Activated CD4-positive, alpha-beta T cell treated with anti-CD3 and anti-CD28 coated beads for 36 hours (primary cell): Measurements from ENCODE around the gene SLC5A3. TPM values are rescaled to one million over a fixed set of nuclear protein-coding genes. Genes with fewer than 3 reads are reported as not detected.

Experiments
- ATAC-seq: fragments of 200-7000 bp; cut with Tn5 transposase; one replicate; pipeline ENCODE4 v1.10.0; 2021; ENCODE audit warnings: mild to moderate bottlenecking, moderate library complexity
- CTCF ChIA-PET: fragments of 350-600 bp; sonication (Branson Sonifier 250); formaldehyde crosslinking; loops from one replicate; lab custom pipeline; 2021; ENCODE audit warnings: antibody characterized with exemption; lab: Charles Lee
- POLR2A ChIA-PET: fragments of 350-600 bp; sonication (Branson Sonifier 250); formaldehyde crosslinking; loops from one replicate; lab custom pipeline; 2021; ENCODE audit warnings: antibody characterized with exemption, inconsistent platforms; lab: Charles Lee
- DNase-seq: peaks from one replicate; pipeline ENCODE4 v3.0.0-alpha.2; 2020
- H3K27ac Mint-ChIP-seq: one replicate; pipeline ENCODE4 v1.8.0; 2021; ENCODE audit warnings: mixed read lengths
- H3K27me3 Mint-ChIP-seq: one replicate; pipeline ENCODE4 v1.8.0; 2021; ENCODE audit warnings: mixed read lengths
- H3K36me3 Mint-ChIP-seq: one replicate; pipeline ENCODE4 v1.8.0; 2021; ENCODE audit warnings: low read depth, mixed read lengths
- H3K4me1 Mint-ChIP-seq: one replicate; pipeline ENCODE4 v1.8.0; 2021; ENCODE audit warnings: mixed read lengths
- H3K4me3 Mint-ChIP-seq: one replicate; pipeline ENCODE4 v1.8.0; 2021; ENCODE audit warnings: mild to moderate bottlenecking, moderate library complexity, mixed read lengths
- H3K9me3 Mint-ChIP-seq: one replicate; pipeline ENCODE4 v1.8.0; 2021; ENCODE audit warnings: low read depth, mixed read lengths
- intact Hi-C, 2 experiments: fragments of 100-400 bp; cut with DNase I in 1 of 2; cut with micrococcal nuclease in 1 of 2; formaldehyde crosslinking; loops; one replicate each; pipeline versions ENCODE4 v1.14.2 to v1.15.1; 2022 to 2024; cut with DNase I, micrococcal nuclease
- total RNA-seq, 2 experiments: library from RNA; stranded (reverse); gene quantifications; one replicate each; pipeline ENCODE4 v1.2.3, GENCODE V29; 2021

The SLC5A3 gene
- total RNA-seq, 2 experiments from 2014 or later: 18.2 to 22.9 TPM

- Mint-ChIP-seq H3K27me3 (no peaks in the 10 kb centered on the region), H3K9me3 (no peaks in the 10 kb centered on the region), H3K4me3 (no peak overlapping the region), H3K27ac (no peak overlapping the region), H3K4me1 (peaks cover 68% of the 10 kb centered on the region), H3K36me3 (peaks cover 67% of the 10 kb centered on the region)
- intact Hi-C loops: loop anchor here in 1 of 2 experiments (5.0 kb wide), 1 partner anchor 48 kb away; no protein-coding TSS in a partner anchor
- POLR2A ChIA-PET: no interaction called here
- no peak for ATAC-seq
- CTCF ChIA-PET: interaction anchor here (0.7 to 1.7 kb wide), 2 partner anchors 10 to 35 kb away, joined by 3 to 8 read pairs; no protein-coding TSS in a partner anchor
- DNase-seq: no peak
Measured at GRCh38 chr21:34094949-34095348, 21.6 kb downstream of the SLC5A3 start.

GRCh38 chr21:34097442-34097841 lies 24.1 kb downstream of the SLC5A3 start:
- ATAC-seq (no peak), DNase-seq (no peak)
- Mint-ChIP-seq H3K4me1 (peaks cover 73% of the 10 kb centered on the region), H3K27ac (no peak overlapping the region), H3K27me3 (no peaks in the 10 kb centered on the region), H3K4me3 (no peak overlapping the region), H3K9me3 (no peaks in the 10 kb centered on the region), H3K36me3 (peaks cover 78% of the 10 kb centered on the region)
- intact Hi-C loops: no loop called here
- ChIA-PET CTCF (no interaction called here), POLR2A (no interaction called here)

- Mint-ChIP-seq H3K36me3 (peaks cover 82% of the 10 kb centered on the region), H3K27ac (no peak overlapping the region), H3K4me1 (peaks cover 84% of the 10 kb centered on the region), H3K9me3 (peaks cover 1% of the 10 kb centered on the region), H3K4me3 (no peak overlapping the region), H3K27me3 (no peaks in the 10 kb centered on the region)
- ATAC-seq (no peak), DNase-seq (no peak)
- ChIA-PET CTCF (interaction anchor here (0.5 to 3.1 kb wide), 8 partner anchors 9 to 247 kb away, joined by 3 to 22 read pairs (median 3); no protein-coding TSS in a partner anchor), POLR2A (no interaction called here)
- intact Hi-C loops: no loop called here
Measured at GRCh38 chr21:34100337-34100736, 27.0 kb downstream of the SLC5A3 start.

- intact Hi-C loops: no loop called here
- peaks cover 89% of the 10 kb centered on the region for H3K4me1 Mint-ChIP-seq
- no peak overlapping the region for H3K27ac Mint-ChIP-seq
- no peak overlapping the region for H3K4me3 Mint-ChIP-seq
- ChIA-PET CTCF (interaction anchor here (0.6 to 3.1 kb wide), 8 partner anchors 9 to 247 kb away, joined by 3 to 22 read pairs (median 3); no protein-coding TSS in a partner anchor), POLR2A (interaction anchor here (1.0 to 1.3 kb wide), 2 partner anchors 10 to 22 kb away, joined by 3 to 9 read pairs; no protein-coding TSS in a partner anchor)
- peaks cover 1% of the 10 kb centered on the region for H3K9me3 Mint-ChIP-seq
- peaks cover 78% of the 10 kb centered on the region for H3K36me3 Mint-ChIP-seq
- ATAC-seq (peak; percentile 52), DNase-seq (no peak)
- no peaks in the 10 kb centered on the region for H3K27me3 Mint-ChIP-seq
Measured at GRCh38 chr21:34100790-34101189, 27.4 kb downstream of the SLC5A3 start.

GRCh38 chr21:34105947-34106541 lies 32.7 kb downstream of the SLC5A3 start:
- Mint-ChIP-seq H3K4me1 (peaks cover 93% of the 10 kb centered on the region), H3K36me3 (peaks cover 67% of the 10 kb centered on the region), H3K27ac (peak overlapping the region; percentile 51), H3K9me3 (peaks cover 1% of the 10 kb centered on the region), H3K4me3 (no peak overlapping the region), H3K27me3 (no peaks in the 10 kb centered on the region)
- ChIA-PET POLR2A (no interaction called here), CTCF (interaction anchor here (1.1 kb wide), 1 partner anchor 23 kb away, joined by 3 read pairs; no protein-coding TSS in a partner anchor)
- ATAC-seq: peak; percentile 68
- intact Hi-C loops: no loop called here
- no peak for DNase-seq

- ChIA-PET POLR2A (interaction anchor here (0.5 kb wide), 1 partner anchor 1067 kb away, joined by 4 read pairs; no protein-coding TSS in a partner anchor), CTCF (interaction anchor here (0.6 to 3.0 kb wide), 5 partner anchors 16 to 240 kb away, joined by 3 to 16 read pairs (median 3); no protein-coding TSS in a partner anchor)
- Mint-ChIP-seq H3K4me1 (peaks cover 94% of the 10 kb centered on the region), H3K4me3 (no peak overlapping the region), H3K27me3 (no peaks in the 10 kb centered on the region), H3K36me3 (peaks cover 66% of the 10 kb centered on the region), H3K9me3 (peaks cover 1% of the 10 kb centered on the region), H3K27ac (peak overlapping the region; percentile 25)
- ATAC-seq (no peak), DNase-seq (no peak)
- intact Hi-C loops: no loop called here
Measured at GRCh38 chr21:34107606-34108005, 34.2 kb downstream of the SLC5A3 start.

GRCh38 chr21:34109075-34109474 lies 35.7 kb downstream of the SLC5A3 start:
- H3K4me3 Mint-ChIP-seq: no peak overlapping the region
- no peaks in the 10 kb centered on the region for H3K27me3 Mint-ChIP-seq
- intact Hi-C loops: no loop called here
- peaks cover 60% of the 10 kb centered on the region for H3K36me3 Mint-ChIP-seq
- H3K9me3 Mint-ChIP-seq: peaks cover 1% of the 10 kb centered on the region
- no peak for DNase-seq
- no peak for ATAC-seq
- CTCF ChIA-PET: interaction anchor here (0.7 to 3.0 kb wide), 5 partner anchors 12 to 185 kb away, joined by 3 to 16 read pairs (median 4); no protein-coding TSS in a partner anchor
- H3K27ac Mint-ChIP-seq: no peak overlapping the region
- POLR2A ChIA-PET: no interaction called here
- H3K4me1 Mint-ChIP-seq: peaks cover 93% of the 10 kb centered on the region

GRCh38 chr21:34110594-34111202 lies 37.3 kb downstream of the SLC5A3 start:
- H3K27ac Mint-ChIP-seq: no peak overlapping the region
- H3K4me1 Mint-ChIP-seq: peaks cover 84% of the 10 kb centered on the region
- DNase-seq (no peak), ATAC-seq (no peak)
- H3K27me3 Mint-ChIP-seq: no peaks in the 10 kb centered on the region
- peaks cover 62% of the 10 kb centered on the region for H3K36me3 Mint-ChIP-seq
- intact Hi-C loops: no loop called here
- H3K9me3 Mint-ChIP-seq: no peaks in the 10 kb centered on the region
- ChIA-PET CTCF (interaction anchor here (0.7 to 1.4 kb wide), 3 partner anchors 10 to 320 kb away, joined by 3 to 4 read pairs (median 3); no protein-coding TSS in a partner anchor), POLR2A (interaction anchor here (1.0 kb wide), 1 partner anchor 9 kb away, joined by 3 read pairs; no protein-coding TSS in a partner anchor)
- no peak overlapping the region for H3K4me3 Mint-ChIP-seq

GRCh38 chr21:34112316-34113033 lies 39.1 kb downstream of the SLC5A3 start:
- ATAC-seq (peak; percentile 43), DNase-seq (peak; percentile 43)
- POLR2A ChIA-PET: no interaction called here
- Mint-ChIP-seq H3K36me3 (peaks cover 59% of the 10 kb centered on the region), H3K9me3 (no peaks in the 10 kb centered on the region), H3K27ac (peak overlapping the region; percentile 5), H3K4me1 (peaks cover 66% of the 10 kb centered on the region), H3K27me3 (no peaks in the 10 kb centered on the region), H3K4me3 (no peak overlapping the region)
- CTCF ChIA-PET: interaction anchor here (0.6 to 1.2 kb wide), 3 partner anchors 12 to 187 kb away, joined by 3 read pairs; no protein-coding TSS in a partner anchor
- intact Hi-C loops: no loop called here

- peaks cover 53% of the 10 kb centered on the region for H3K36me3 Mint-ChIP-seq
- CTCF ChIA-PET: interaction anchor here (1.0 to 1.4 kb wide), 5 partner anchors 10 to 190 kb away, joined by 3 to 5 read pairs (median 4); no protein-coding TSS in a partner anchor
- DNase-seq: no peak
- no peak overlapping the region for H3K27ac Mint-ChIP-seq
- H3K4me1 Mint-ChIP-seq: peaks cover 53% of the 10 kb centered on the region
- H3K27me3 Mint-ChIP-seq: no peaks in the 10 kb centered on the region
- POLR2A ChIA-PET: no interaction called here
- H3K9me3 Mint-ChIP-seq: no peaks in the 10 kb centered on the region
- intact Hi-C loops: no loop called here
- no peak for ATAC-seq
- no peak overlapping the region for H3K4me3 Mint-ChIP-seq
Measured at GRCh38 chr21:34113842-34114241, 40.5 kb downstream of the SLC5A3 start.

- POLR2A ChIA-PET: no interaction called here
- DNase-seq: no peak
- CTCF ChIA-PET: interaction anchor here (1.3 kb wide), 1 partner anchor 9 kb away, joined by 5 read pairs; no protein-coding TSS in a partner anchor
- Mint-ChIP-seq H3K27ac (no peak overlapping the region), H3K27me3 (no peaks in the 10 kb centered on the region), H3K4me3 (no peak overlapping the region), H3K36me3 (peaks cover 48% of the 10 kb centered on the region), H3K4me1 (peaks cover 46% of the 10 kb centered on the region), H3K9me3 (no peaks in the 10 kb centered on the region)
- no peak for ATAC-seq
- intact Hi-C loops: no loop called here
Measured at GRCh38 chr21:34115160-34115559, 41.8 kb downstream of the SLC5A3 start.
